ENCODE results near the gene IQCE.

DNA sequence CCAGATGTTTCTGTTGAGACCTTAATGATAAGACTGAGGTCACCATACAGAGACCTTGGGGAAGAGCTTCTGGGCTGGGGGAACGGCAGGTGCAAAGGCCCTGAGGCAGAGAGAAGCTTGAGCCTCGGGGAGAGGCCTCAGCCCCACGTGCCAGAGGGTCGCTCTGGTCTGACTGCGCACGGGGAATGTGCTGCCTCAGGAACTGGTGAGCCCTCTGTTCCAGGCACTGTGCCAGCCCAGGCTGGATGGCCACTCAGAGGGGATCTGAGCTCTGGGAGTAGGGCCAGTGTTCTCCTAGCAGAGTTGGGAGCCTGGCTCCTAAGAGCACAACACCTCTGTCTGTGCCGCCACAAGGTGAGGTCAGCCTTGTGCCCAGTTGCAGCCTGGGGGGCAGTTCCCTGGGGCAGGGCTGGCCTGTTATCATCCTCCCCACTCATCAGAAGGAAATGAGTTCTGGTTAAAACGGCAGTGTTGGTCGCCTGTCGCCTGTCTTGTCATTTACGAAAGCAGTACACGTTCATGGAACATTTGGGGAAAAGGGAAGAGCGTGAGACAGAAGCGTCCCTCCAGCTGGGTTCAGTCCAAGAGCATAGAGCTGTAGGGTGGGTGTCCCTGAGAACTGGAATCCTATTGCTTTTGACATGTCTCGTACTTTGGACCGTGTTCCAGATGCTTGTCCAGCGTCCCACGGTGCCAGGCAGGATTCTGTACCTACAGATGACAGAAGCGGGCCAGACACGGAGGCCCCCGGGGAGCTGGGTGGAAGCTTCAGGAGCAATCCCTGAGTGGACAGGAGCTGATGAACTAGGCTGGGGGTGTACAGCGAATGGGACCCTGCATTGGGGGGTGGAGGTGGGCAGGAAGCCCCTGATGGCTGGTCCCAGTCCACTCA lies 77.3 kb downstream of the IQCE start:
- TF ChIP-seq RAD21 (IDR thresholded peaks at IDR 0.05; ENCODE audit: low read depth) (no peak), EGR1 (IDR thresholded peaks at IDR 0.05) (no peak), FOXM1 (IDR thresholded peaks at IDR 0.05; ENCODE audit: borderline replicate concordance, low read depth) (no peak), EP300 (IDR thresholded peaks at IDR 0.05; ENCODE audit: borderline replicate concordance) (no peak)
- TF ChIP-seq, protein P1, sequence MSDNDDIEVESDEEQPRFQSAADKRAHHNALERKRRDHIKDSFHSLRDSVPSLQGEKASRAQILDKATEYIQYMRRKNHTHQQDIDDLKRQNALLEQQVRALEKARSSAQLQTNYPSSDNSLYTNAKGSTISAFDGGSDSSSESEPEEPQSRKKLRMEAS (IDR thresholded peaks at IDR 0.05): no peak
- TF ChIP-seq, protein P2, sequence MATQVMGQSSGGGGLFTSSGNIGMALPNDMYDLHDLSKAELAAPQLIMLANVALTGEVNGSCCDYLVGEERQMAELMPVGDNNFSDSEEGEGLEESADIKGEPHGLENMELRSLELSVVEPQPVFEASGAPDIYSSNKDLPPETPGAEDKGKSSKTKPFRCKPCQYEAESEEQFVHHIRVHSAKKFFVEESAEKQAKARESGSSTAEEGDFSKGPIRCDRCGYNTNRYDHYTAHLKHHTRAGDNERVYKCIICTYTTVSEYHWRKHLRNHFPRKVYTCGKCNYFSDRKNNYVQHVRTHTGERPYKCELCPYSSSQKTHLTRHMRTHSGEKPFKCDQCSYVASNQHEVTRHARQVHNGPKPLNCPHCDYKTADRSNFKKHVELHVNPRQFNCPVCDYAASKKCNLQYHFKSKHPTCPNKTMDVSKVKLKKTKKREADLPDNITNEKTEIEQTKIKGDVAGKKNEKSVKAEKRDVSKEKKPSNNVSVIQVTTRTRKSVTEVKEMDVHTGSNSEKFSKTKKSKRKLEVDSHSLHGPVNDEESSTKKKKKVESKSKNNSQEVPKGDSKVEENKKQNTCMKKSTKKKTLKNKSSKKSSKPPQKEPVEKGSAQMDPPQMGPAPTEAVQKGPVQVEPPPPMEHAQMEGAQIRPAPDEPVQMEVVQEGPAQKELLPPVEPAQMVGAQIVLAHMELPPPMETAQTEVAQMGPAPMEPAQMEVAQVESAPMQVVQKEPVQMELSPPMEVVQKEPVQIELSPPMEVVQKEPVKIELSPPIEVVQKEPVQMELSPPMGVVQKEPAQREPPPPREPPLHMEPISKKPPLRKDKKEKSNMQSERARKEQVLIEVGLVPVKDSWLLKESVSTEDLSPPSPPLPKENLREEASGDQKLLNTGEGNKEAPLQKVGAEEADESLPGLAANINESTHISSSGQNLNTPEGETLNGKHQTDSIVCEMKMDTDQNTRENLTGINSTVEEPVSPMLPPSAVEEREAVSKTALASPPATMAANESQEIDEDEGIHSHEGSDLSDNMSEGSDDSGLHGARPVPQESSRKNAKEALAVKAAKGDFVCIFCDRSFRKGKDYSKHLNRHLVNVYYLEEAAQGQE (IDR thresholded peaks at IDR 0.05; ENCODE audit: low read depth): no peak
